ENCODE measurements around the gene DLG2. TPM values are rescaled to one million over a fixed set of nuclear protein-coding genes. Genes with fewer than 3 reads are reported as not detected.

The DLG2 gene
- total RNA-seq, 1 donor from 2014 or later: 5.1 TPM

DNA sequence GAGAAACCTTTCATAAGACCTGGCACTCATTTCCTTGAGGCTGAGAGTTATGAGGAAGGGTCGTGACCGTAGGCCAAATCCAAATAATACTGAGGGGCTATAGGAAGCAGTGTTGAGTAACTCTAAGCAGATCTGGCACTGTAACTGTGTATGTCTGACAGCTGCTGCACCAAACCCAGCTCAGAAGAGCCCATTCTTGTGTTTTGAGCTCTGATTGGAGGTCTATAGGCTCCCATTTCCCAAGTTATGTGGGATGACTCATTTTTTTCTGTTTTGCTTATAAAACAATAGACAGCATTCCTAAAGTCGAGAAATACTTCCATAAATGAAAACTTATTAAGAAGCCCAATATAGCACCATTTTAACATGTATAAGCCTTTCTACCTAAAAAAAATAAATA is 645.8 kb downstream of the DLG2 start:
- Mint-ChIP-seq H3K9me3 (ENCODE audit: unreplicated experiment) (no peaks in the 10 kb centered on the region), H3K4me1 (ENCODE audit: unreplicated experiment) (no peaks in the 10 kb centered on the region), H3K27me3 (ENCODE audit: unreplicated experiment) (no peaks in the 10 kb centered on the region), H3K36me3 (ENCODE audit: low read depth, unreplicated experiment) (no peaks in the 10 kb centered on the region), H3K27ac (ENCODE audit: unreplicated experiment) (no peak overlapping the region), H3K4me3 (ENCODE audit: unreplicated experiment) (no peak overlapping the region)
- DNase-seq (ENCODE audit: low spot score): no peak
- TF ChIP-seq, protein P1, sequence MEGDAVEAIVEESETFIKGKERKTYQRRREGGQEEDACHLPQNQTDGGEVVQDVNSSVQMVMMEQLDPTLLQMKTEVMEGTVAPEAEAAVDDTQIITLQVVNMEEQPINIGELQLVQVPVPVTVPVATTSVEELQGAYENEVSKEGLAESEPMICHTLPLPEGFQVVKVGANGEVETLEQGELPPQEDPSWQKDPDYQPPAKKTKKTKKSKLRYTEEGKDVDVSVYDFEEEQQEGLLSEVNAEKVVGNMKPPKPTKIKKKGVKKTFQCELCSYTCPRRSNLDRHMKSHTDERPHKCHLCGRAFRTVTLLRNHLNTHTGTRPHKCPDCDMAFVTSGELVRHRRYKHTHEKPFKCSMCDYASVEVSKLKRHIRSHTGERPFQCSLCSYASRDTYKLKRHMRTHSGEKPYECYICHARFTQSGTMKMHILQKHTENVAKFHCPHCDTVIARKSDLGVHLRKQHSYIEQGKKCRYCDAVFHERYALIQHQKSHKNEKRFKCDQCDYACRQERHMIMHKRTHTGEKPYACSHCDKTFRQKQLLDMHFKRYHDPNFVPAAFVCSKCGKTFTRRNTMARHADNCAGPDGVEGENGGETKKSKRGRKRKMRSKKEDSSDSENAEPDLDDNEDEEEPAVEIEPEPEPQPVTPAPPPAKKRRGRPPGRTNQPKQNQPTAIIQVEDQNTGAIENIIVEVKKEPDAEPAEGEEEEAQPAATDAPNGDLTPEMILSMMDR (IDR thresholded peaks at IDR 0.05; ENCODE audit: unreplicated experiment): no peak

DNA sequence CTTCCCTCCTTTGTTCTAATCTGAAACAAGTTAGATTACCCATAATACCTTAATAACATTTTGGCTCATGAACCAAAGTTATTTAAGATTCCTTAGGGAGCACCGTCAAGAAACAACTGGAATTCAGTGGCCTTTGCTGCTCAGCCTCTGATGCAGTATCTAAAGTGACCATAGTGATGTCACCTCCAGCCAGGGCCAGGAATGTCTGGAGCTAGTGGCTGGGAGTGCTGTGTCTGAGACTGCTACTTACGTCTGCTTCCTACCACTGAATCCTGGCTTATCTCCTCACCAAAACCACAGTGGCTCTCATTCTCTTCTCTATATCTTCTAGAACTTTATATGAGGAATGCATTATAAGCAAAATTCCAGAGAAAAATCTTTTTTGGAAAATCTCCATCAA is 658.0 kb downstream of the DLG2 start:
- no peak for DNase-seq (ENCODE audit: low spot score)
- no peak overlapping the region for H3K27ac Mint-ChIP-seq (ENCODE audit: unreplicated experiment)
- H3K36me3 Mint-ChIP-seq (ENCODE audit: low read depth, unreplicated experiment): no peaks in the 10 kb centered on the region
- TF ChIP-seq, protein P1 (IDR thresholded peaks at IDR 0.05; ENCODE audit: unreplicated experiment): no peak
- no peaks in the 10 kb centered on the region for H3K9me3 Mint-ChIP-seq (ENCODE audit: unreplicated experiment)
- H3K4me3 Mint-ChIP-seq (ENCODE audit: unreplicated experiment): no peak overlapping the region
- no peaks in the 10 kb centered on the region for H3K4me1 Mint-ChIP-seq (ENCODE audit: unreplicated experiment)
- H3K27me3 Mint-ChIP-seq (ENCODE audit: unreplicated experiment): no peaks in the 10 kb centered on the region

DNA sequence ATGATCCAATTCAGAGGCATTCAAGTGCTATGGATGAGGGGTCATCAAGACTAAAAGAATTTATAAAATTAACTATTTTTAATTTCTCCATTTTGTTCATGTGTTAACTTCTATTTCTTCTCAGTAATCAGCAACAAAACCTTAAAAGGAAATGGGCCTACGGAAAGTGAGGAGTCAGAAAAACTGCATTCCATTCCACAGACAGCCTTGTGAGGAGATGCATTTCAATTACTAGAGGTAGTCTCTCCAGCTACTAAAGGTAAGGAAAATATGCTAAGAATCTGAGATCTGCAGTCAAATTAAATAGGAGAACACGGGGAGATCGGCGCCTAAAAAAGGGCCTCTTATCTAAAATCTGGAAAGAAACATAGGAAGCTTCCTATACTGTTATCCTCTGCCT is 661.7 kb downstream of the DLG2 start:
- Mint-ChIP-seq H3K4me3 (ENCODE audit: unreplicated experiment) (no peak overlapping the region), H3K9me3 (ENCODE audit: unreplicated experiment) (no peaks in the 10 kb centered on the region), H3K36me3 (ENCODE audit: low read depth, unreplicated experiment) (no peaks in the 10 kb centered on the region), H3K27me3 (ENCODE audit: unreplicated experiment) (no peaks in the 10 kb centered on the region), H3K27ac (ENCODE audit: unreplicated experiment) (no peak overlapping the region), H3K4me1 (ENCODE audit: unreplicated experiment) (no peaks in the 10 kb centered on the region)
- no peak for DNase-seq (ENCODE audit: low spot score)
- TF ChIP-seq, protein P1 (IDR thresholded peaks at IDR 0.05; ENCODE audit: unreplicated experiment): no peak

DNA sequence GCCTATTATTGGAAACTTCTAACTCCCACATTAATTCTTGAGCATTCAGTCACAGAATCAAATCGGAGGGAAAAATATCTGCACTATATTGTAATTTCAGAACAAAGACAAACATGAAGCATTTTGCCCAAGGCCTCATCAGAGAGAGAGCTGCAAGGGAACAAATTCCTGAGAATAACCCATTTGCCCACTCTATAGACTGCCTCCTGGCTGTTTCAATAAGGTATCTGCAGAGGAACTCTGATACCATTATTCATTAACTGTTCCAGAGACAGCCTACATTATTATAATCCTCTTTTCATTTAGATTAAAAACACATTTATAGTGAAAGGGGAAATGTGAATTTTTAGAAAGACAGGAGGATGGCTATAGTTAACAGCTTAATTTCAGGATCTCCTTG is 663.9 kb downstream of the DLG2 start:
- Mint-ChIP-seq H3K4me3 (ENCODE audit: unreplicated experiment) (no peak overlapping the region), H3K9me3 (ENCODE audit: unreplicated experiment) (no peaks in the 10 kb centered on the region), H3K4me1 (ENCODE audit: unreplicated experiment) (no peaks in the 10 kb centered on the region), H3K27me3 (ENCODE audit: unreplicated experiment) (no peaks in the 10 kb centered on the region), H3K36me3 (ENCODE audit: low read depth, unreplicated experiment) (no peaks in the 10 kb centered on the region), H3K27ac (ENCODE audit: unreplicated experiment) (no peak overlapping the region)
- TF ChIP-seq, protein P1 (IDR thresholded peaks at IDR 0.05; ENCODE audit: unreplicated experiment): no peak
- no peak for DNase-seq (ENCODE audit: low spot score)

DNA sequence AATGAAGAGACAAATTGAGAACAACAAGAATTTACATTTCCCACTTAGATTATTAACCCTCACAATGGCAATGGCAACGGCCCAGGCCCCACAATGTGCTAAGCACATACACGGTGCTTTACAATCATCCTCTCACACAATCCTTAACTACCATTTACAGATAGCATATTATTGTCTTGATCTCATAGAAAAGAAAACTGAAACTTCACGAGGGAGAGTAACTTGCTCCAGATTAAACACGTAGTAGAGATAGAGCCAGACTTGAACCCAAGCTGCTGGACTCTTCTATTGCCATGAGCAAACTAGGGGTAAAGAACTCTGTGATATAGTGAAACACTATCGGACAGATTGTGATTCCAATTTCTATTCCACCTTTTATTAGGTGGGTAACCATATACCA is 665.1 kb downstream of the DLG2 start:
- H3K9me3 Mint-ChIP-seq (ENCODE audit: unreplicated experiment): no peaks in the 10 kb centered on the region
- no peaks in the 10 kb centered on the region for H3K4me1 Mint-ChIP-seq (ENCODE audit: unreplicated experiment)
- no peaks in the 10 kb centered on the region for H3K36me3 Mint-ChIP-seq (ENCODE audit: low read depth, unreplicated experiment)
- DNase-seq (ENCODE audit: low spot score): no peak
- no peaks in the 10 kb centered on the region for H3K27me3 Mint-ChIP-seq (ENCODE audit: unreplicated experiment)
- no peak overlapping the region for H3K27ac Mint-ChIP-seq (ENCODE audit: unreplicated experiment)
- TF ChIP-seq, protein P1 (IDR thresholded peaks at IDR 0.05; ENCODE audit: unreplicated experiment): no peak
- no peak overlapping the region for H3K4me3 Mint-ChIP-seq (ENCODE audit: unreplicated experiment)
